ENCODE data around the gene MTUS2. TPM values are rescaled to one million over a fixed set of nuclear protein-coding genes. Genes with fewer than 3 reads are reported as not detected.

The MTUS2 gene
- total RNA-seq, 1 experiment from 2014 or later: 0.35 TPM

GRCh38 chr13:29137016-29137415 is 316.9 kb downstream of the MTUS2 start:
- no peaks in the 10 kb centered on the region for H3K4me1 Mint-ChIP-seq
- Histone ChIP-seq H3K79me1 (ENCODE audit: insufficient read depth, low read depth, low read length, poor library complexity, severe bottlenecking) (no peaks in the 10 kb centered on the region), H2BK12ac (ENCODE audit: insufficient read length, low read depth, low read length) (no peak overlapping the region)

More at GRCh38 chr13:29137016-29137415, 316.9 kb downstream of the MTUS2 start:
- no peak overlapping the region for H4K5ac ChIP-seq (ENCODE audit: insufficient read length, low read depth, low read length)
- H3K23ac ChIP-seq (ENCODE audit: insufficient read length, low read depth, low read length): no peak overlapping the region
- no peak overlapping the region for H4K91ac ChIP-seq (ENCODE audit: insufficient read length, low read depth, low read length)
- H2BK15ac ChIP-seq (ENCODE audit: low read depth, low read length): no peak overlapping the region
- no peak overlapping the region for H3T11ph ChIP-seq (ENCODE audit: low read length)
- H3K23me2 ChIP-seq (ENCODE audit: insufficient read length, low read depth, low read length, poor library complexity, severe bottlenecking): no peaks in the 10 kb centered on the region
- peaks cover 3 to 9% (median 4%) of the 10 kb centered on the region in 3 experiments; a peak in 3 of 7 replicates for H3K36me3 Mint-ChIP-seq (ENCODE audit: insufficient read depth in 1 of 3, low read depth in 3 of 3)
- no peaks in the 10 kb centered on the region for H3K79me2 ChIP-seq (ENCODE audit: insufficient read depth, low read length)
- peaks cover 1% of the 10 kb centered on the region; the same call in 1 of the 2 replicates for H3K27me3 Mint-ChIP-seq (ENCODE audit: low read depth)
- H3K9me3 ChIP-seq (ENCODE audit: control insufficient read depth, low read depth, low read length): no peaks in the 10 kb centered on the region
- no peak overlapping the region for H2AK5ac ChIP-seq (ENCODE audit: insufficient read length, low read length)
- no peaks in the 10 kb centered on the region for H3K4me1 ChIP-seq (ENCODE audit: insufficient read depth, low read length)
- no peak overlapping the region for H2BK5ac ChIP-seq (ENCODE audit: insufficient read length, low read length)
- DNase-seq: no peak
- TF ChIP-seq, protein P1, sequence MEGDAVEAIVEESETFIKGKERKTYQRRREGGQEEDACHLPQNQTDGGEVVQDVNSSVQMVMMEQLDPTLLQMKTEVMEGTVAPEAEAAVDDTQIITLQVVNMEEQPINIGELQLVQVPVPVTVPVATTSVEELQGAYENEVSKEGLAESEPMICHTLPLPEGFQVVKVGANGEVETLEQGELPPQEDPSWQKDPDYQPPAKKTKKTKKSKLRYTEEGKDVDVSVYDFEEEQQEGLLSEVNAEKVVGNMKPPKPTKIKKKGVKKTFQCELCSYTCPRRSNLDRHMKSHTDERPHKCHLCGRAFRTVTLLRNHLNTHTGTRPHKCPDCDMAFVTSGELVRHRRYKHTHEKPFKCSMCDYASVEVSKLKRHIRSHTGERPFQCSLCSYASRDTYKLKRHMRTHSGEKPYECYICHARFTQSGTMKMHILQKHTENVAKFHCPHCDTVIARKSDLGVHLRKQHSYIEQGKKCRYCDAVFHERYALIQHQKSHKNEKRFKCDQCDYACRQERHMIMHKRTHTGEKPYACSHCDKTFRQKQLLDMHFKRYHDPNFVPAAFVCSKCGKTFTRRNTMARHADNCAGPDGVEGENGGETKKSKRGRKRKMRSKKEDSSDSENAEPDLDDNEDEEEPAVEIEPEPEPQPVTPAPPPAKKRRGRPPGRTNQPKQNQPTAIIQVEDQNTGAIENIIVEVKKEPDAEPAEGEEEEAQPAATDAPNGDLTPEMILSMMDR (conservative IDR thresholded peaks at IDR 0.05): no peak
- no peak overlapping the region for H3K4me3 Mint-ChIP-seq
- no peak overlapping the region for H3K4me2 ChIP-seq (ENCODE audit: insufficient read depth, insufficient read length, low read length)
- no peaks in the 10 kb centered on the region for H3K27me3 ChIP-seq (ENCODE audit: insufficient read depth, low read length)
- no peak overlapping the region for H3K14ac ChIP-seq (ENCODE audit: insufficient read depth, low read length)
- no peak overlapping the region for H2BK20ac ChIP-seq (ENCODE audit: low read depth, low read length, poor library complexity, severe bottlenecking)
- no peak overlapping the region for H3K56ac ChIP-seq (ENCODE audit: insufficient read length, low read depth, low read length)
- WGBS (ENCODE audit: extremely low coverage, insufficient read length, low lambda C conversion rate): no CpG with 5 or more reads among the region's 1 CpG
- H3K9me3 Mint-ChIP-seq: peaks cover 9 to 14% of the 10 kb centered on the region in 2 experiments
- no peak overlapping the region for H3K27ac ChIP-seq (ENCODE audit: insufficient read length, low read depth, low read length)
- H2BK120ac ChIP-seq (ENCODE audit: low read depth, low read length, poor library complexity, severe bottlenecking): no peak overlapping the region
- no peak overlapping the region for H3K4ac ChIP-seq (ENCODE audit: low read depth, low read length)
- H4K8ac ChIP-seq (replicated peaks; ENCODE audit: insufficient read length, low read depth, low read length): no peak overlapping the region
- no peaks in the 10 kb centered on the region for H4K20me1 ChIP-seq (ENCODE audit: control insufficient read depth, insufficient read depth, insufficient read length)
- H3K27ac Mint-ChIP-seq: no peak overlapping the region
- H2AFZ ChIP-seq (ENCODE audit: low read length): no peak overlapping the region
- H3K9ac ChIP-seq (ENCODE audit: extremely low read depth, insufficient read length, low read length): no peak overlapping the region
- H3K18ac ChIP-seq (ENCODE audit: insufficient read length, low read depth, low read length): no peak overlapping the region

All from H9 (cell line).